HCT116 (cell line): ENCODE data around the gene EZH1. TPM values are rescaled to one million over a fixed set of nuclear protein-coding genes. Genes with fewer than 3 reads are reported as not detected.

Experiments used
- ATAC-seq: fragments of 200-7000 bp; cut with Tn5 transposase; 2 replicates; pipeline ENCODE4 v1.9.1; 2020; ENCODE audit warnings: mild to moderate bottlenecking, moderate library complexity
- BruUV-seq: library from RNA; stranded (reverse); fragments of 400-500 nt; replicated peaks from 2 replicates; lab custom pipeline; 2021; lab: Mats Ljungman, UMichigan
- CTCF ChIA-PET: fragments of 300-600 bp; sonication (Branson Sonifier 250); formaldehyde crosslinking; loops from one replicate; lab custom pipeline; 2021; ENCODE audit warnings: antibody characterized with exemption; lab: Charles Lee
- POLR2A ChIA-PET: fragments of 300-600, 350-600 bp; sonication (Branson Sonifier 250); formaldehyde crosslinking; loops from one replicate; lab custom pipeline; 2021; ENCODE audit warnings: antibody characterized with exemption; lab: Charles Lee
- RAD21 ChIA-PET, 2 experiments: fragments of 300-600 bp; sonication (Branson Sonifier 250); formaldehyde crosslinking; loops; one replicate each; lab custom pipeline; 2023; ENCODE audit warnings: low total read pairs in 2 of 2; ENCODE audit not compliant: uncharacterized antibody in 2 of 2, unreplicated experiment in 2 of 2, low non-redundant PET in 1 of 2; lab: Charles Lee
- DNase-seq: peaks from one replicate; pipeline ENCODE4 v3.0.0-alpha.2; 2010; ENCODE audit warnings: low read depth, low spot score
- H2AFZ ChIP-seq: fragments of 200-600 bp; shearing (Covaris generic), sonication (generic); 2 replicates; pipeline ENCODE4 v1.6.1; 2017; ENCODE audit warnings: low read depth, mixed run types, mixed read lengths, antibody characterized with exemption, low read length; ENCODE audit not compliant: poor library complexity, severe bottlenecking
- H3K27ac ChIP-seq: 2 replicates; pipeline ENCODE4 v1.5.1; 2012; ENCODE audit warnings: low read depth, low read length
- H3K27me3 ChIP-seq: fragments of 200-600 bp; sonication (generic); 2 replicates; pipeline ENCODE4 v1.6.1; 2016; ENCODE audit warnings: mixed run types, low read length, mixed read lengths; ENCODE audit not compliant: insufficient read depth
- H3K36me3 ChIP-seq, 2 experiments: fragments of 200-500 bp in 1 of 2; fragments of 200-600 bp in 1 of 2; sonication (Bioruptor generic) in 1 of 2; sonication (generic) in 1 of 2; 2 replicates each; pipeline versions ENCODE4 v1.5.1 to v1.6.1; 2014 to 2016; ENCODE audit warnings: low read length in 2 of 2, inconsistent platforms in 1 of 2, mixed read lengths in 1 of 2, mixed run types in 1 of 2; ENCODE audit not compliant: insufficient read depth in 2 of 2, control insufficient read depth in 1 of 2
- H3K4me1 ChIP-seq, 2 experiments: fragments of 200-600 bp in 1 of 2; sonication (generic) in 1 of 2; 2 replicates each; pipeline versions ENCODE4 v1.5.1 to v1.6.1; 2012 to 2017; ENCODE audit warnings: low read length in 2 of 2, inconsistent platforms in 1 of 2, mild to moderate bottlenecking in 1 of 2, mixed read lengths in 1 of 2, mixed run types in 1 of 2, moderate library complexity in 1 of 2; ENCODE audit not compliant: insufficient read depth in 2 of 2, control insufficient read depth in 1 of 2
- H3K4me2 ChIP-seq: fragments of 200-600 bp; sonication (generic); 2 replicates; pipeline ENCODE4 v1.6.1; 2017; ENCODE audit warnings: mixed run types, low read length, mixed read lengths
- H3K4me3 ChIP-seq, 2 experiments: fragments of 200-600 bp in 1 of 2; sonication (generic) in 1 of 2; replicated peaks in 1 of 2; 2 replicates each; pipeline ENCODE4 v1.5.1; 2011 to 2016; ENCODE audit warnings: low read length in 2 of 2, control low read depth in 1 of 2, low read depth in 1 of 2, mild to moderate bottlenecking in 1 of 2, mixed read lengths in 1 of 2, mixed run types in 1 of 2
- H3K79me2 ChIP-seq: fragments of 200-600 bp; sonication (generic); 2 replicates; pipeline ENCODE4 v1.6.1; 2017; ENCODE audit warnings: mild to moderate bottlenecking, mixed run types, low read length, moderate library complexity, mixed read lengths; ENCODE audit not compliant: insufficient read depth
- H3K9ac ChIP-seq: fragments of 200-600 bp; sonication (generic); 2 replicates; pipeline ENCODE4 v1.6.1; 2016; ENCODE audit warnings: low read length, mixed read lengths
- H3K9me2 ChIP-seq: fragments of 200-600 bp; sonication (generic), shearing (Covaris generic); 2 replicates; pipeline ENCODE4 v1.6.1; 2017; ENCODE audit warnings: mixed run types, mild to moderate bottlenecking, moderate library complexity; ENCODE audit not compliant: insufficient read depth
- H3K9me3 ChIP-seq, 2 experiments: fragments of 200-500 bp in 1 of 2; fragments of 200-600 bp in 1 of 2; sonication (Bioruptor generic) in 1 of 2; sonication (generic) in 1 of 2; 2 replicates each; pipeline ENCODE4 v1.6.1; 2014 to 2017; ENCODE audit warnings: low read length in 2 of 2, mixed read lengths in 2 of 2, inconsistent platforms in 1 of 2, low read depth in 1 of 2, mild to moderate bottlenecking in 1 of 2, mixed run types in 1 of 2, moderate library complexity in 1 of 2; ENCODE audit not compliant: control insufficient read depth in 1 of 2, insufficient read depth in 1 of 2
- H4K20me1 ChIP-seq: fragments of 200-600 bp; sonication (generic), shearing (Covaris generic); 2 replicates; pipeline ENCODE4 v1.6.1; 2017; ENCODE audit warnings: mixed run types, mild to moderate bottlenecking, moderate library complexity; ENCODE audit not compliant: insufficient read depth
- ATF3 ChIP-seq: IDR thresholded peaks from 2 replicates; pipeline ENCODE4 v1.6.1; 2012
- CBX3 ChIP-seq: IDR thresholded peaks from 2 replicates; pipeline ENCODE4 v1.6.1; 2012; ENCODE audit warnings: low read depth
- CEBPB ChIP-seq: IDR thresholded peaks from 2 replicates; pipeline ENCODE4 v1.6.1; 2012; ENCODE audit warnings: low read depth
- CTCF ChIP-seq, 3 experiments: fragments of 200-600 bp in 1 of 3; sonication (generic) in 1 of 3; IDR thresholded peaks in 2 of 3; conservative IDR thresholded peaks in 1 of 3; 2 replicates each; pipeline ENCODE4 v1.5.1; 2012 to 2017; ENCODE audit warnings: low read depth in 2 of 3, low read length in 2 of 3, antibody characterized with exemption in 1 of 3, borderline replicate concordance in 1 of 3, control low read depth in 1 of 3, mild to moderate bottlenecking in 1 of 3, mixed read lengths in 1 of 3, mixed run types in 1 of 3, moderate library complexity in 1 of 3; ENCODE audit not compliant: insufficient read depth in 1 of 3
- EGR1 ChIP-seq: IDR thresholded peaks from 2 replicates; pipeline ENCODE4 v1.6.1; 2012; ENCODE audit warnings: low read depth
- ELF1 ChIP-seq: IDR thresholded peaks from 2 replicates; pipeline ENCODE4 v1.6.1; 2012; ENCODE audit warnings: low read depth, borderline replicate concordance
- EZH2 ChIP-seq: fragments of 200-600 bp; sonication (generic); IDR thresholded peaks from 2 replicates; pipeline ENCODE4 v1.6.1; 2017; ENCODE audit warnings: antibody characterized with exemption, mixed run types
- EZH2phosphoT487 ChIP-seq: fragments of 200-600 bp; IDR thresholded peaks from 2 replicates; pipeline ENCODE4 v1.6.1; 2018; ENCODE audit warnings: antibody characterized with exemption, borderline replicate concordance
- FOSL1 ChIP-seq: IDR thresholded peaks from 2 replicates; pipeline ENCODE4 v1.6.1; 2012; ENCODE audit warnings: low read depth
- JUND ChIP-seq: IDR thresholded peaks from 2 replicates; pipeline ENCODE4 v1.6.1; 2012
- MAX ChIP-seq: IDR thresholded peaks from 2 replicates; pipeline ENCODE4 v1.6.1; 2012
- POLR2AphosphoS5 ChIP-seq: IDR thresholded peaks from 2 replicates; pipeline ENCODE4 v1.6.1; 2011; ENCODE audit warnings: mild to moderate bottlenecking, low read depth, low read length, moderate library complexity
- RAD21 ChIP-seq: IDR thresholded peaks from 2 replicates; pipeline ENCODE4 v1.6.1; 2012; ENCODE audit warnings: low read depth, mild to moderate bottlenecking
- REST ChIP-seq: IDR thresholded peaks from 2 replicates; pipeline ENCODE4 v1.6.1; 2012; ENCODE audit warnings: low read depth
- SP1 ChIP-seq: IDR thresholded peaks from 2 replicates; pipeline ENCODE4 v1.6.1; 2012; ENCODE audit warnings: low read depth
- SRF ChIP-seq: IDR thresholded peaks from 2 replicates; pipeline ENCODE4 v1.6.1; 2012; ENCODE audit warnings: low read depth
- TCF7L2 ChIP-seq: IDR thresholded peaks from 2 replicates; pipeline ENCODE4 v1.7.0; 2011; ENCODE audit warnings: borderline replicate concordance, inconsistent platforms; ENCODE audit not compliant: insufficient read depth, insufficient read length; ENCODE audit errors: extremely low read depth
- YY1 ChIP-seq: IDR thresholded peaks from 2 replicates; pipeline ENCODE4 v1.6.1; 2011; ENCODE audit warnings: low read length, low read depth, moderate library complexity, mild to moderate bottlenecking; ENCODE audit not compliant: insufficient replicate concordance; ENCODE audit errors: extremely low read depth
- ZFX ChIP-seq: fragments of 450-650 bp; IDR thresholded peaks from 2 replicates; pipeline ENCODE4 v1.6.1; 2017
- ZNF274 ChIP-seq: fragments of 200-500 bp; sonication (Bioruptor generic); IDR thresholded peaks from 2 replicates; pipeline ENCODE4 v1.6.1; 2014; ENCODE audit warnings: mild to moderate bottlenecking, low read depth, low read length, inconsistent platforms
- intact Hi-C: fragments of 100-400 bp; cut with micrococcal nuclease; formaldehyde crosslinking; loops from 2 replicates; pipeline ENCODE4 v1.10.0; 2022
- total RNA-seq: library from RNA; stranded (reverse); gene quantifications from one replicate; pipeline ENCODE4 v1.2.1, GENCODE V29; 2021; ENCODE audit not compliant: unreplicated experiment

EZH1 gene
- total RNA-seq, 1 experiment from 2014 or later, result 29.3 TPM

GRCh38 chr17:42665581-42666001, 79.2 kb downstream of the EZH1 start:
- no peaks in the 10 kb centered on the region for H3K79me2 ChIP-seq
- no peaks in the 10 kb centered on the region for H3K9me2 ChIP-seq
- ATAC-seq (no peak), DNase-seq (no peak)
- H3K36me3 ChIP-seq, result peaks cover 4 to 15% of the 10 kb centered on the region in 2 experiments; a peak in 2 of 4 replicates
- H4K20me1 ChIP-seq, result no peaks in the 10 kb centered on the region; the same call in 1 of the 2 replicates
- ChIA-PET RAD21 (no interaction called here), CTCF (no interaction called here), POLR2A (no interaction called here)
- no peaks in the 10 kb centered on the region for H3K9me3 ChIP-seq
- no peak overlapping the region for H3K27ac ChIP-seq
- no peak overlapping the region for H3K9ac ChIP-seq
- no TSS peak for BruUV-seq
- H3K4me1 ChIP-seq, result peaks cover 31 to 32% of the 10 kb centered on the region in 2 experiments
- H3K4me2 ChIP-seq, result no peak overlapping the region
- TF ChIP-seq EZH2 (no peak), ELF1 (no peak), TCF7L2 (no peak), EZH2phosphoT487 (no peak), JUND (no peak), ZFX (no peak), POLR2AphosphoS5 (no peak), CEBPB (no peak), EGR1 (no peak), CTCF (IDR thresholded peaks at IDR 0.05 in 2 of 3, conservative IDR thresholded peaks at IDR 0.05 in 1 of 3; ENCODE audit: borderline replicate concordance in 1 of 3, insufficient read depth in 1 of 3, low read depth in 2 of 3, low read length in 2 of 3) (no peak), ZNF274 (no peak), MAX (no peak), CBX3 (no peak), YY1 (no peak), RAD21 (no peak), REST (no peak), SP1 (no peak), SRF (no peak), FOSL1 (no peak), ATF3 (no peak)
- no peak overlapping the region for H3K4me3 ChIP-seq
- H3K27me3 ChIP-seq, result no peaks in the 10 kb centered on the region
- H2AFZ ChIP-seq, result no peak overlapping the region
- intact Hi-C loops, result no loop called here
